ENCODE data around the gene GNRH2.

GRCh38 chr20:3038454-3038853 is 5.0 kb upstream of the GNRH2 start:
- TF ChIP-seq CTCF (conservative IDR thresholded peaks at IDR 0.05) (no peak), ZFX (IDR thresholded peaks at IDR 0.05) (no peak)

Data from C4-2B (cell line).